Fibroblast of skin of abdomen (primary cell): ENCODE measurements around the gene FGF5.
"Not testable (repeated sequence)": the region's sequence is repeated elsewhere in the genome, so short reads cannot be mapped to it uniquely, and the experiment has no call there.

Source experiments
- DNase-seq: peaks from one replicate; pipeline ENCODE4 v3.0.0-alpha.2; 2013

FGF5 gene

DNA sequence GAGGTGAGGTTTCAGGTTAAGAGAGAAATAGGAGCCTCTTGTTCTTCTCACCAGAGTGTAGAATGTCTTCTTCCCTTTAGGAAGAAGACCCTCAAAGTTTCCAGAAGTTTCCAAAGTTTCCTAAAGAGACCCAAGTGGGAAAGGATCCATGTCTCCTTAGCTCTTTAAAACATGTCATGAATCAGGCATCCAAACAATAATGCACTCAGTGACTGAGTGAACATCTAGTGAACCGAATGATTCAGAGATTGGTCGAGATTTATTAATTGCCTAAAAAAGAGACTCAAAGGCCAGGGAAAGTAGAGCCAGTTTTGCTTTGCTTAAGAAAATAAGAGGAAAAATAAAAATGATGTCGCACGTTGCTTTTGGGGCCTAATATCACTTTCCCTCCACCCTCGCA lies 29.4 kb downstream of the FGF5 start:
- peak; percentile 61 for DNase-seq

DNA sequence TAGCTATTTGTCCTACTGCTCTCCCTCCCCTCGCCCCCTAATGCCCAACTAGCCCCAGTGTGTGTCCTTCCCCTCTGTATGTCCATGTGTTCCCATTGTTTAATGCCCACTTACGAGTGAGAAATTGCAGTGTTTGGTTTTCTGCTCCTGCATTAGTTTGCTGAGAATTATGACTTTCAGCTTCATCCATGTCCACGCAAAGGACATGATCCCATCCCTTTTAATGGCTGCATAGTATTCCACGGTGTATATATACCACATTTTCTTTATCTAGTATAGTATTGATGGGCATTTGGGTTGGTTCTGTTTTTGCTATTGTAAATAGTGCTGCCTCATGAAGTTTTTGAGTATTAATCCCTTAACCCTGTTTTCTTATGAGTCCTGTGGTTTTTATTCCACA lies 35.4 kb downstream of the FGF5 start:
- no peak for DNase-seq

DNA sequence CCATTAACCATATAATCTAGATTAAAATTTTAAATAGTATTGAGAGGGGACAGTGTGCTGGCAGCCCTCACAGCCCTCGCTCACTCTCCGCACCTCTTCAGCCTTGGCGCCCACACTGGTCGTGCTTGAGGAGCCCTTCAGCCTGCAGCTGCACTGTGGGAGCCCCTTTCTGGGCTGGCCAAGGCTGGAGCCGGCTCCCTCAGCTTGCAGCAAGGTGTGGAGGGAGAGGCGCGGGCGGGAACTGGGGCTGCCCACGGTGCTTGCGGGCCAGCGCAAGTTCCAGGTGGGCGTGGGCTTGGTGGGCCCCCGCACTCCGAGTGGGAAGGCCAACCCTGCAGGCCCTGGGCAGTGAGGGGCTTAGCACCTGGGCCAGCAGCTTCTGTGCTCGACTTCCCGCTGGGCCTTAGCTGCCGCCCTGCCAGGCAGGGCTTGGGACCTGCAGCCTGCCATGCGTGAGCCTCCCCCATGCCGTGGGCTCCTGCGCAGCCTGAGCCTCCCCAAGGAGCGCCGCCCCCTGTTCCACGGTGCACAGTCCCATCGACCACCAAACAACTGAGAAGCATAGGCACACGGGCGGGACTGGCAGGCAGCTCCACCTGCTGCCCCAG lies 36.3 kb downstream of the FGF5 start:
- no peak for DNase-seq

DNA sequence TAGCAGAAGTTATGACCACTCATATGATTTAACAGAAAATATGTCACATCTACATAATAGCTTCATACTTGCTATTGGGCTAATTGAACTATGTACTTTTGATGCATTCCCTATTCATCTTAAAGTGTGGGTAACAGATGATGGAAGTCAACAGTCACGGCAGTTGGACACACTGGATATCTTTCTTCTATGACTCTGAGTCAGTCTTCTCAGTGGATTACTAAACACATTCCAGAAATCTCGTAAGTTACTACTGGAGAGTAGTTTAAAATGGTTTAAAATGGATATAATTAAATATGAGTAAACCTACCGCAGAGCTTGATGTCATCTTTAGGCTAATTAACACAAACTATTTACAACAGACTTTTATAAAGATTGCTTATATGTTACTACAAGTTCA lies 39.0 kb downstream of the FGF5 start:
- peak; percentile 83 for DNase-seq

DNA sequence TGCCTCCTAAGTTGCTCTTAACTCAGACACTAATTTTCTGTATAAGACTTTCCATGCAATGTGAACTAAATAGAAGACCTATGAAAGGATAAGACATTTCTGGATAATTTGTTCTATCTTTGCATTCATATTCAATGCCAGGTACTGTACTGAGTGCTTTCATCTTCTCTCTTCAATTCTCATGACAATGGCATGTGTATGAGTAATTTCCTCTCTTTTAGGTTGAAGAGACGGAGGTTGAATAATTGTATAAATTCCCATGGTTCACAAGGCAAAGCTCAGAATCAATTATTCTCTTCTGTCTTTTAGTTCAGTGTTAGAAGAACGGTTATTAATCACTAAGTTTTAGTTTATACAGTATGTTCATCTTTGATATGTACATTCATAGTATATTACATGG lies 39.8 kb downstream of the FGF5 start:
- DNase-seq: peak; percentile 51

DNA sequence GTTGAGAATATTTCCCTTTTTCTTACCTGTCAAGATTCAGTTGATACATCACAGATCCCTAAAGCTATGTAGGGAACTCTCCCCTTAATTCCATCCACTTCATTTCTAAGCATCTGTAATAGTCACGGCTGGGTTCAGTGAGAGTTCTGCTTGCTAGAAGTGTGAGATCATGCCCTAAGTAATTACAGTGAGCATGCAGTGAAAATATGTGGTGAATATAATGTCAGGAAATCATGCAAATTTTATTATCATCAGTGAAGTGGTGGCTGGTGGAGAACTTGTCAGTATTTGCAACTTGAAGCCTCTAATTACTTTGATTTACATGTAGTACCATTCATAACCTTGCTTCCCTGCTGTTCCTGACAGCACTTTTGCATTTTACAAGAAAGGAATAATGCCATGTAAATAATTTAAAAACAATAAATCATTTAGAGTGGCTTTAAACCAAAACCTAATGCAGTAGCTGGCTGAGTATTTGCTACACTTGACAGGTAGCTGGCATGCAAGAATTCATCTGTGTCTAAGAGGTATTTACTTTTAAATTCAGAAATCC lies 40.8 kb downstream of the FGF5 start:
- DNase-seq: peak; percentile 81

DNA sequence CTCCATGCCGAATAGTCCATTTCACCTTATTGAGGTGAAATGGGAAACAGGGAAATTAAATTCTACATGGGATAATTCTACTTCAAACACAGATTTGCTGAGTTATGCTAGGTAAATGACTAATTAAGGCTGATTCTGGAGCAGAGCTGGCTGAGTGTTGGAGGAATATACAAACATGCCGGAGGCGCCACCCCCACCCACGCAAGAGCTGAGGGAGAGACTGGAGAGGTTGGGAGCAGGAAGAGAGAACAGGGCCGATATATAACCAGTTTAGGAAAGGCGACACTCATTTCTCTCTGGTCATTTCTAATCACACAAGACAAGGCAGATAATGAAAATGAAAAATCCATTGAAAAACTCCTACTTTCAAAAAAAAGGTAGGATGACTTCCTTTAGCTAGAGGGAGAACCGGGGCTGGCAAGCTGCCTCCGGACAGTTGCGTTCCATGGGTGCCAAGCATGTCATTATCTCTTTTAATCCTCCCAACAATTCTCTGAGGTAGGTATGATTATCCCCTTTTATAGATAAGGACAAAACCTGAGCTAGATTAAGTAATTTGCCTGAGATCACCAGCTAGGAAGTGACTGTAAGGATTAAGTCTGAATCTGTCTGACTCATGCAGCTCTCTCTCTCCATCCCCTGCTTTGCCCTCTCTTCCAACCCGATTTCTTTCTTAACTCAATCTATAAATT lies 41.5 kb downstream of the FGF5 start:
- DNase-seq: peak; percentile 60

DNA sequence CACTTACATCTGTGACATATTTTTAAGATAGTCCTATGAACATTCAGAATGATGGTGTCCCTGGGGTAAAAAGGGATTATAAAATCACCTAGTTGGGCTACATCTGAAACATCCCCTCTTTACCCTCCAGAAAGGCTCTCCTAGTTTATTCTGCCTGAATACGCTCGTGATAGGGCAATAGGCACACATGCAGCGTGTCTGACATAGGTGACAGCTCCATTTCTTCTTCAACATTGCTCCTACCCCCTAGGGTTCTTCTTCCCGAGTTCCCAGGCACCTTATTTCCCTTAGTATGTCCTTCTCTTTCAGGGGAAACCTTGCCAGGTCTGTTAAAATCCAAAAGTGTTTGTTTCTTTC lies 42.0 kb downstream of the FGF5 start:
- DNase-seq: no peak

DNA sequence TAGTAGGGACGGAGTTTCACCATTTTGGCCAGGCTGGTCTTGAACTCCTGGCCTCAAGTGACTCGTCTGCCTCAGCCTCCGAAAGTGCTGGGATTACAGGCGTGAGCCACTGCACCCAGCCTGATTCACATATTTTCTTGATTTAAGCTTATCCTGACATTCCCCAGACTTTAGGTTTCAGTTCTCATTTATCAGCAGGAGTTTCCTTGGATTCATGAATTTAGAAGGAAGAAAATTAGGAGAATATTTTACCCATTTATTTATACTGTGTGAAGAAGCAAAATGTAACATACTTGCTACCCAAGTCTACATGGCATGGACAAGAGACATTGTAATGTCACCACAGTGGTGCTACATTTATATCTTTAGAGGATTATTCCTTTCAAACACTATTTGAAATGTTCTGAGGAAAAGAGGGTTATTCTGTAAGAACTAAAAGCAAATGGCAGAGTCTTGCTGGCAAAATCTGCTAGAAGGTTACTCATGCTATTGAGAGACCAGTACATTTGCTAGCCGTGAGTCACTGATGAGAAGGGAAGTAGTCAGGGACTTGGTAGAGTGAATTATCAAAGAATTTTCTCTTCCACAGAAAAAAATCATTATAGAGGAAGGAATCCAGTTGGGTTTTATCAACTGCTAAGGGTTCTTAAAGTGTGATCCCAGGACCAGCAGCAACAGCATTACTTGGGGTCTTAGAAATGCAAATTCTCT lies 43.0 kb downstream of the FGF5 start:
- DNase-seq: peak; percentile 93

DNA sequence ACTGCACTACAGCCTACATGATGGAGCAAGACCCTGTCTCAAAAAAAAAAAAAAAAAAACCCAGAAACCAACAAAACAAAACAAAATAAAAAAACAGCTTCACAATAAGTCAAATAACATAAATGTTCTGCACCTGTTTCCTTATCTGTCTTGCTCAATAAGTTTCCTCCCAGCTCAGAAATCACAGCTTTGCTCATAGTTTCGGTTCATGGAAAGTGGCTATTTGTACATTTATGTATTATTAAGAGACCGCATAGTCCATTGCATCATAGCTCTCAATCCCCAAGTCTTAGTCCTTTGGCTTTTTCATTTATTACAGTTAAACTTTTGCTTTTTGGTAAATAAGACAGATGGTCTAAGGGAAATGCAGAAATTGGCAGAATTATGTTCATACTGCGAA lies 44.7 kb downstream of the FGF5 start:
- no peak for DNase-seq

DNA sequence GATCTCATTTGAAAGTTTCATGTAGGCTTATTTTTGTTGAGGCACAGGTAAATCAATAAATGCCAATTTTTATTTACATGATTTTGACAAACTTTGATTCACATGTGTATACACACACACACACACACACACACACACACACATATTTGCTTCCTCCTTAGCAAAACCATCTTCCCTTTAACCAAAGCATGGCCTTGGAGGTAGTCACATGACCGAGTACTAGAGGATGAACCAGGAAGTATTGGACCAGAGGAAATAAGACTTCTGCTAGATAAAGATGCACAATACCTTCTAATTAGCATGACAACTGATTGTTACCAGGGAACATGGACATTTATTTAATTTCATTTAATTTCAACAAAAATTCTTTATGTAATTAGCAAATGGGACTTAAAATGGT lies 45.7 kb downstream of the FGF5 start:
- DNase-seq: no peak

DNA sequence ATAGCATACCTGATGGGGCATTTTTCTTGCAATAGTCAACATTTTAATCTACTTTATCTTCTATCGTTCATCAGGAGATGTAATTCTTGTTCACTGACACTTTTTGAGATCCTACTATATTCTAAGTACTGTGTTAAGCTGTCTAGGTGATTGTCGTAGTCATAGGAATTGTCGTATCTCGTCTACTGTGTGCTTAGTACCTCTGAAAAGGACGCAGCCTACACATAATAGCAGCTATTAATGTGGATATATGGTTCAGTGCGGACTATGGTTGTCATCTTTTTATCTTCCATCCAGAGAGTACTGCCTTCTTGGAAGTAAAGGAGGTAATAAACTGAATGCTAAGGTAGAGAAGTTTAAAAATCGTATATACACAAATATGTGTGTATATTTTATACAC lies 47.2 kb downstream of the FGF5 start:
- no peak for DNase-seq

DNA sequence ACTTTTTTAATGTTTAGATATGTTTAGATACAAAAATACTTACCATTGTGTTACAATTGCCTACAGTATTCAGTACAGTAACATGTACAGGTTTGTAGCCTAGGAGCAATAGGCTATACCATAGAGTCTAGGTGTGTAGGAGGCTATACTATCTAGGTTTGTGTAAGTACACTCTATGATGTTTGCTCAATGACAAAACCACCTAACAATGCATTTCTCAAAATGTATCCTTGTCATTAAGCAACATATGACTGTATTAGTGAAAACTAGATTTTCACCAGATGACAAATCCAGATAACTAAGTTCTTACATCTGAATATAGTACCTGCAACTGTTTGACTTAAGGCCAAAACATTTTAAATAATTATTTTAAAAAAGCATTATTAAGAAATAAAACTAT lies 49.4 kb downstream of the FGF5 start:
- DNase-seq: not testable (repeated sequence)

DNA sequence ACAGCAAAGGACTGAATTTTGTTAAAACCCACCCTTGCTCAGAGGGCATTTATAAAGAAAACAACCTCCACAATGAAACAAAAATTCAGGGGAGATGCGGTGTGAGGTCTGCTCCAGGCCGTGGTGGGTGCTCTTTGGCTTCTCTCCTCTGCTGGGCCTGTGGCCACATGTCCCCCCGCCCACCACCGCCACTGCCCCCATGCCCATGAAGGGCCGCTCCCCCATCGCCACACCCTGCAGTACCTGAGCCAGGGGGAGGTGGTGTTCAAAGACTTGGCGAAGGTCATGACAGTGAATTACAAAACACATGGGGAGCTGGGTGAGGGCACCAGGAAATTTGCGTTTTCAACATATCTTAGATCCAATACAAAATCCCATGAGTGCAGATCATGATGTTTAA lies 54.9 kb downstream of the FGF5 start:
- no peak for DNase-seq

DNA sequence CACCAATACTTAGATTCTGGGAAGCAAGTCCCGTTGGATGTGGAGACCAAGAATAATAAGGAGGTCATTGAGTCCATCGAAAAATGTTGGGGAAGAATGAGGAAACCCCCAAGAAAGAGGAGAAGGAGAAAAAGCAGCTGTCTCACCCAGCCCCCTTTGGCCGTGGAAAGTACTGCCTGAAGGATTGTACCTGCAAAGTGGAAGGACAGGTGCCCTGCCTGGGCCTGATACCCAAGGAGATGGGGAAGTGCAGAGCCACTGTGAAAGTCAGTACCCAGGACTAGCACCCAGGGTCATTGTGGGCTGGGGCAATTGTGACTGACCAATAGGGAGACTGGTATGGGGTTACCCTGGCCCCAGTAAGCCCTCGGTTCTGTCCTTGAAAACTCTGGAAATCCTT lies 55.3 kb downstream of the FGF5 start:
- DNase-seq: no peak

DNA sequence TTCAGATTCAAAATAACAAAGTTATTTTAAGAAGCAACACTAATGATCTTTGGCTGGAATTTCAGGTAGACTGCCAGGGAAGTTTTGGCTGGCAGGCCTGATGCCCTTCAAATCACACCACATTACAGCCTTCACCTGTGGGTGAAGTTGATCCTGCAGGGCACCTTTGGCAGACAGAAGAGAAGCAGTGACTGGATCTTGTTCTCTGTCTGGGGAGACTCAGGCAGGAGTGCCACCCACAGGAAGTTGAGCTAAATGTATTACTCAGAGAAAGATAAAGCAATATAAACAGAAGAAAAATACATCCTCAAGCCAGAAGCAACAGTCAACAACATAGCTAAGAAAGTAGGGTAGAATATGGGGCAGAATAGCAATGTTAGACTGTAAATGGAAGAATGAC lies 56.3 kb downstream of the FGF5 start:
- DNase-seq: peak; percentile 47

DNA sequence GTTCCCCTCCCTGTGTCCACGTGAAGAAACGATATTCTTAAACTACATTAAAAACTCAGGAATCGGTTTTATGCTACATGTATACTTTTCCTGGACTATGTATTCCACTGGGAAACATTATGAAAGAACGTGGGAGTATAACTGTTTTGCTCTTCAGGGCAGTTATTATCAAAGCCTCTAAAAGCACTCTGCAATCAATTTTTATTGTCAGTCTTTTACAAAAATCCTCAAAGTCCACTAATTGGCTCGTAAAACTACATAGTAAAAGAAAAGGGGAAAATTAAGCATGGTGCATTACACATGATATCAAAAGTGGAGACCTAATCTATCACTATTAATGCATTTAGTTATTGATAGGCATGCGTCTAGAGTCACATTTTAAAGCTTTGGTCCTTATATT lies 57.7 kb downstream of the FGF5 start:
- no peak for DNase-seq

DNA sequence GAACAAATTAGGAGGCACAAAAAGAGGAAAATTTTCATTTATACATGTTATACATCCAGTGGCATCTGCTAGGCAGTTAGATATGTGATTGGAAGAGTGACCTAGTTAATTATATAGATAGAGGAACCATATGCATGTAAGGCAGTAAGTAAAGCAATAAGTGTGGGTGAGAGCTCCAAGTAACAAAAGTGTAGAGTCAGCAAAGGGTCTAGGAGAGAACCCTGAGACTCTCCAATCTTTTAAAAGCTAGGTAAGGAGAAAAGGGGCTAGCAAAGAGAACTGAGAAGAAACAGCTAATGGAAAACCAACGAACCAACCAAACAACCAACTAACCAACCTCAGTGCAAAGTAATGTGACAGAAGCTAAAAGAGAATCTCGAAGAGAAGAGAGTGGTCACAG lies 65.2 kb downstream of the FGF5 start:
- DNase-seq: no peak

DNA sequence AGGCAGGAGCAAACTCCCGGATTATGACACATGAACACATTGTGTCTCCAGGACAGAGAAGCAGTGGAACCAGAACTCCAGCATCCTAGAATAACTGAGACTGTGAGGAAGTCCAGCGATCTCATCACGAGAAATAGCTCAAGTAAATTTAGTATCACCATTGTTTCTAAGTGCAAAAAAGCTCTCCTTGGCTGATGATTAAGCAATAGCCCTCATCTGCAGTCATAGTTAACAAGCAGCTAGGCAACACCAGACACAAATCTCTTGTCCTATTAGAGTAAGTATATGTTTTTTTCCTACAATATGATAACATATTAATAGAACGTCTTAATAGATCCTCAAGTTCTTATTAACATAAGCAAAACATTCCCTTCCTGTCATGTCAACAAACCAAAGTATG lies 66.7 kb downstream of the FGF5 start:
- no peak for DNase-seq

DNA sequence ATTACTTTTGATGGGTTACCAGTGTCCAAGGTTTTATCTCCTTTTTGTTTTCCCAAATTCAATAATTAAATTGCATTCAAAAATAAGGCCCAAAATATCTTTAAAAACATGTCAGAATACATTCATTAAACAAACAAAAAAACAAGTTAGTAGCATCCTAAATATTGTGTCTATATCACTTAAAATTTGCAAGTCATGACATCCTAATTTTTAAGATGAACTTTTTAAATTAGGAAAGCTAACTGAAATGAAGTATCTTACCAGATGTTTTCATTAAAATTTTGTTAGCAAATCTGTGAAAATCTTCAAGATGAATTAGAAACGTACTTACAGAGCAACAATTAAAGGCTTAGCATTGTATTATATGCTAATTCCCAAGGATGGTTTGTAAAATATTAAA lies 68.1 kb downstream of the FGF5 start:
- no peak for DNase-seq

DNA sequence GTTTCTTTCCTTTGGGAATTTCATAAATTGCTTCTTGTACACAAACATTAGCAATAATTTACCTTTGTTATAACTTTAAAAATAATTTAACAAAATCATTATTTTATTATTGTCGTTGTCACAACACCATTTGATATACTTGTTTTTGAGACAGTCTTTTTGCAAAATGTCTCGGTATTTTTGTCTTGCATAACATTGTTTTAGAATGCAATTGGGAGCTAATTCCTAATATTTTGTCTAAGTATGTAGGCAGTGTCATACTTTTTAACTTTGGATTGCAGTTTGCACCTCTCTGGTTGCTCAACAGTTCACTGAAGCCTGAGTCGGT lies 68.7 kb downstream of the FGF5 start:
- no peak for DNase-seq

DNA sequence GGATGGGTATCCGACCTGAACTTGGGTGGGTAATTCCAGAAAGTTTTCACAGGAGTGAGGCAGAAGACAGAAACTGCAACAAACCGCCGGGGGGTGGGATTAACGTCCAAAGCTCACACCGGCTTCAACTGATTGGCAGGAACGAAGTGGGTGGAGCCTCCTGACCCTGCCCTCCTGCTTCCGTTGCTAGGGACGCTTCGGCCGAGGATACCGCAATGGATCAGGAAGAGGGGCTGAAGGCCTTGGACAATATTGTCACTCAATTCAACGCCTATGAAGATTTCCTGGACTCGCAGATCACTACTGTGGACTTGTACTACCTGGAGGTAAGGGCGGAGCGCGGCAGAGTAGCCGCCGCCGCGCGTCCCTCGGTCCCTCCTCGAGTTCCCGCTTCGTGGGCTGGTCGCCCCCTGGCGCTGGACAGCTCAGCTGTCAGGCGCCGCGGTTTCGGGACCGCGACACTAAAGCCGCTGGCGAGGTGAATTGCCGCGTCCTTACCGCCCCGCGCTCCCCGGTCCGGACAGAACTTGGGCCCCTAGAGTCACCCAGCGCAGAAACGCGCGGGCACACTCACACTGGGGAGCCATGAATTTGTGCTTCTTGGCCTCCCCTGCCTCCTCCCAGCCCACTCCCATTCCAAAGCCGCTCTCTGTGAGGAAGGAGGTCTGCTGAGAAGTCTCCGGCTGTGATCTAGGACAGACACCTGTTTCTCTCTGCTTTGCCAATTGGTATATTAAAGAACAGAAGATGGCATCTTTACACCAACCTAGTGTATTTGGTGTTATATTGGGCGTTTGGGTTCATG lies 69.3 kb downstream of the FGF5 start, which contains the start of gene CFAP299:
CFAP299 (plus strand) TSS at position 177 of the 805 bp plus-strand sequence.
- peak; percentile 91 for DNase-seq

DNA sequence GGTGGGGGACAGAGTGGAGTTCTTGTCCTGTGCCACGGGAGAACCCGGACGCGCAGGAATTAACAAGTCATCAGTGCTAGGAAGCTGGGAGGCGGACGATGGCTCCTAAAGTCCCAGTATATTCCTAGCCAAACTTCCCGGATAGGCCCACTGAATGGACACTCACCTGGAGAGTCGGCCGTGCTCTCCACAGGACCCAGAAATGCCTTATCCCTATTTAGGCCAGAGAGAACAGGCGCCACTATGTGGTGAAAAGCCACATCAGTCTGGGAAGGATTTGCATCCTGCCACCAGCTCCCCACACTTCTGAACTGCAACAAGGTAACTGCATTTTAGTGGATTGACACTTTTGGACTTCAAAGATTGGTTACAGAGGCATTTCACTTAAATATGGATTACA lies 70.1 kb downstream of the FGF5 start:
- peak; percentile 34 for DNase-seq
